Nephron (organoid): ENCODE results near the gene MYO3B.

ENCODE experiments used
- H3K27ac Mint-ChIP-seq, 3 experiments: 2 replicates each; pipeline ENCODE4 v1.8.0; 2020; ENCODE audit warnings: mixed read lengths in 3 of 3, mild to moderate bottlenecking in 2 of 3, moderate library complexity in 1 of 3
- H3K27me3 Mint-ChIP-seq: 2 replicates; pipeline ENCODE4 v1.8.0; 2021; ENCODE audit warnings: low read depth, mild to moderate bottlenecking, moderate library complexity, mixed read lengths
- H3K36me3 Mint-ChIP-seq: 2 replicates; pipeline ENCODE4 v1.8.0; 2020; ENCODE audit warnings: low read depth, mixed read lengths
- H3K4me1 Mint-ChIP-seq: 2 replicates; pipeline ENCODE4 v1.8.0; 2020; ENCODE audit warnings: mixed read lengths
- H3K4me3 Mint-ChIP-seq, 3 experiments: 2 replicates each; pipeline ENCODE4 v1.8.0; 2020; ENCODE audit warnings: mild to moderate bottlenecking in 3 of 3, mixed read lengths in 3 of 3, moderate library complexity in 2 of 3
- H3K9me3 Mint-ChIP-seq: 2 replicates; pipeline ENCODE4 v1.8.0; 2020; ENCODE audit warnings: mixed read lengths
- CTCF ChIP-seq, 3 experiments: fragments of 200-600 bp; sonication (generic); IDR thresholded peaks; one replicate each; pipeline ENCODE4 v1.5.0; 2021; ENCODE audit warnings: antibody characterized with exemption in 3 of 3; ENCODE audit not compliant: unreplicated experiment in 3 of 3

MYO3B gene

GRCh38 chr2:170585067-170585466 is 407.1 kb downstream of the MYO3B start:
- TF ChIP-seq CTCF (IDR thresholded peaks at IDR 0.05; ENCODE audit: unreplicated experiment in 3 of 3): no peak
- Mint-ChIP-seq H3K27ac (no peak overlapping the region), H3K4me1 (peaks cover 20% of the 10 kb centered on the region), H3K4me3 (no peak overlapping the region), H3K36me3 (no peaks in the 10 kb centered on the region), H3K27me3 (no peaks in the 10 kb centered on the region), H3K9me3 (no peaks in the 10 kb centered on the region)

GRCh38 chr2:170586571-170587095 is 408.7 kb downstream of the MYO3B start:
- Mint-ChIP-seq H3K36me3 (no peaks in the 10 kb centered on the region), H3K4me3 (no peak overlapping the region), H3K9me3 (no peaks in the 10 kb centered on the region), H3K4me1 (peaks cover 20% of the 10 kb centered on the region), H3K27ac (no peak overlapping the region), H3K27me3 (peaks cover 5% of the 10 kb centered on the region)
- no peak for TF ChIP-seq CTCF (IDR thresholded peaks at IDR 0.05; ENCODE audit: unreplicated experiment in 3 of 3)

GRCh38 chr2:170587117-170587516 is 409.2 kb downstream of the MYO3B start:
- H3K9me3 Mint-ChIP-seq: no peaks in the 10 kb centered on the region
- no peak for TF ChIP-seq CTCF (IDR thresholded peaks at IDR 0.05; ENCODE audit: unreplicated experiment in 3 of 3)
- H3K4me1 Mint-ChIP-seq: peaks cover 20% of the 10 kb centered on the region
- H3K27me3 Mint-ChIP-seq: peaks cover 5% of the 10 kb centered on the region
- no peaks in the 10 kb centered on the region for H3K36me3 Mint-ChIP-seq
- H3K4me3 Mint-ChIP-seq: no peak overlapping the region
- no peak overlapping the region for H3K27ac Mint-ChIP-seq

- Mint-ChIP-seq H3K4me1 (peaks cover 20% of the 10 kb centered on the region), H3K36me3 (no peaks in the 10 kb centered on the region), H3K9me3 (no peaks in the 10 kb centered on the region), H3K27ac (no peak overlapping the region), H3K27me3 (peaks cover 5% of the 10 kb centered on the region), H3K4me3 (no peak overlapping the region)
- no peak for TF ChIP-seq CTCF (IDR thresholded peaks at IDR 0.05; ENCODE audit: unreplicated experiment in 3 of 3)
These were observed 410.0 kb downstream of the MYO3B start for GRCh38 chr2:170587922-170588321.

- H3K36me3 Mint-ChIP-seq: no peaks in the 10 kb centered on the region
- no peak for TF ChIP-seq CTCF (IDR thresholded peaks at IDR 0.05; ENCODE audit: unreplicated experiment in 3 of 3)
- peaks cover 19% of the 10 kb centered on the region for H3K4me1 Mint-ChIP-seq
These were observed 410.8 kb downstream of the MYO3B start for GRCh38 chr2:170588729-170589128.

GRCh38 chr2:170596576-170596975 is 418.6 kb downstream of the MYO3B start:
- no peaks in the 10 kb centered on the region for H3K36me3 Mint-ChIP-seq
- no peak overlapping the region for H3K27ac Mint-ChIP-seq
- peaks cover 7% of the 10 kb centered on the region for H3K4me1 Mint-ChIP-seq
- H3K27me3 Mint-ChIP-seq: peaks cover 10% of the 10 kb centered on the region
- no peak for TF ChIP-seq CTCF (IDR thresholded peaks at IDR 0.05; ENCODE audit: unreplicated experiment in 3 of 3)
- H3K4me3 Mint-ChIP-seq: no peak overlapping the region
- H3K9me3 Mint-ChIP-seq: peaks cover 2% of the 10 kb centered on the region

More at GRCh38 chr2:170588729-170589128, 410.8 kb downstream of the MYO3B start:
- no peak overlapping the region for H3K4me3 Mint-ChIP-seq
- no peaks in the 10 kb centered on the region for H3K9me3 Mint-ChIP-seq
- H3K27me3 Mint-ChIP-seq: peaks cover 6% of the 10 kb centered on the region
- H3K27ac Mint-ChIP-seq: no peak overlapping the region
